ENCODE results near the gene NSUN5.

NSUN5 gene

GRCh38 chr7:73342645-73343044, 34.0 kb upstream of the NSUN5 start:
- DNase-seq (ENCODE audit: low read depth) = no peak
- no peak for TF ChIP-seq CTCF (IDR thresholded peaks at IDR 0.05; ENCODE audit: insufficient read depth, low read depth, low read length, missing control alignments)
- no peak overlapping the region for H3K4me3 ChIP-seq (ENCODE audit: low read depth, low read length)

- H3K4me3 ChIP-seq (ENCODE audit: low read depth, low read length) = no peak overlapping the region
- no peak for TF ChIP-seq CTCF (IDR thresholded peaks at IDR 0.05; ENCODE audit: insufficient read depth, low read depth, low read length, missing control alignments)
- peak; percentile 39 for DNase-seq (ENCODE audit: low read depth)
Measured at GRCh38 chr7:73341877-73342276, 33.3 kb upstream of the NSUN5 start.

GRCh38 chr7:73340514-73340913, 31.9 kb upstream of the NSUN5 start:
- no peak overlapping the region for H3K4me3 ChIP-seq (ENCODE audit: low read depth, low read length)
- DNase-seq (ENCODE audit: low read depth) = no peak
- no peak for TF ChIP-seq CTCF (IDR thresholded peaks at IDR 0.05; ENCODE audit: insufficient read depth, low read depth, low read length, missing control alignments)

- no peak overlapping the region for H3K4me3 ChIP-seq (ENCODE audit: low read depth, low read length)
- TF ChIP-seq CTCF (IDR thresholded peaks at IDR 0.05; ENCODE audit: insufficient read depth, low read depth, low read length, missing control alignments) = no peak
- no peak for DNase-seq (ENCODE audit: low read depth)
Measured at GRCh38 chr7:73338321-73338720, 29.7 kb upstream of the NSUN5 start.

- no peak overlapping the region for H3K4me3 ChIP-seq (ENCODE audit: low read depth, low read length)
- DNase-seq (ENCODE audit: low read depth) = no peak
- no peak for TF ChIP-seq CTCF (IDR thresholded peaks at IDR 0.05; ENCODE audit: insufficient read depth, low read depth, low read length, missing control alignments)
Measured at GRCh38 chr7:73332447-73332846, 23.8 kb upstream of the NSUN5 start.

GRCh38 chr7:73330772-73331171, 22.1 kb upstream of the NSUN5 start:
- no peak for TF ChIP-seq CTCF (IDR thresholded peaks at IDR 0.05; ENCODE audit: insufficient read depth, low read depth, low read length, missing control alignments)
- H3K4me3 ChIP-seq (ENCODE audit: low read depth, low read length) = no peak overlapping the region
- DNase-seq (ENCODE audit: low read depth) = no peak

- no peak for DNase-seq (ENCODE audit: low read depth)
- H3K4me3 ChIP-seq (ENCODE audit: low read depth, low read length) = no peak overlapping the region
- TF ChIP-seq CTCF (IDR thresholded peaks at IDR 0.05; ENCODE audit: insufficient read depth, low read depth, low read length, missing control alignments) = no peak
Measured at GRCh38 chr7:73329861-73330581, 21.4 kb upstream of the NSUN5 start.
